ENCODE measurements around the gene STRAP. TPM values are rescaled to one million over a fixed set of nuclear protein-coding genes. Genes with fewer than 3 reads are reported as not detected.
"Not testable (repeated sequence)": the region's sequence is repeated elsewhere in the genome, so short reads cannot be mapped to it uniquely, and the experiment has no call there.

The STRAP gene
- total RNA-seq, 1 donor from 2014 or later: 89.4 TPM

DNA sequence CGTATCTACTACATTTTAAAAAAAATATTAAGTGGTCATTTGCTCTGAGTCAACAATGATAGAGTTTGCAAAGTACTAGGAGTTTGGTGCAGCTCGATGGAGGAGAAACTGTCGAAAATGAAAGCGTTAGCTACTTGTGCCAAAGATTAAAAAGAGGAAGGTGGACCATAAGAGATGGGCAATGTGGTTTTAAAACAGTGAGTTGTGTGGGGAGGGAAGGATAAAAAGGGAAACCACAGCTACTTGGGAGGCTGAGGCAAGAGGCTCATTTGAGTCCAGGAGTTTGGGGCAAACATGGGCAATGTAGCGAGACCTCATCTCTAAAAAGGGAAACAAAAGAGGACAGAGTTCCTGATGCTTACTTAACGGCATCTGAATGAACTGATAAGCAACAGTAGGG lies 18.2 kb upstream of the STRAP start:
- intact Hi-C loops (cut with micrococcal nuclease): no loop called here

GRCh38 chr12:15868186-15868585 lies 14.0 kb upstream of the STRAP start:
- intact Hi-C loops (cut with micrococcal nuclease): no loop called here

- intact Hi-C loops (cut with micrococcal nuclease): no loop called here
These were observed 8.6 kb upstream of the STRAP start for GRCh38 chr12:15873556-15873955.

DNA sequence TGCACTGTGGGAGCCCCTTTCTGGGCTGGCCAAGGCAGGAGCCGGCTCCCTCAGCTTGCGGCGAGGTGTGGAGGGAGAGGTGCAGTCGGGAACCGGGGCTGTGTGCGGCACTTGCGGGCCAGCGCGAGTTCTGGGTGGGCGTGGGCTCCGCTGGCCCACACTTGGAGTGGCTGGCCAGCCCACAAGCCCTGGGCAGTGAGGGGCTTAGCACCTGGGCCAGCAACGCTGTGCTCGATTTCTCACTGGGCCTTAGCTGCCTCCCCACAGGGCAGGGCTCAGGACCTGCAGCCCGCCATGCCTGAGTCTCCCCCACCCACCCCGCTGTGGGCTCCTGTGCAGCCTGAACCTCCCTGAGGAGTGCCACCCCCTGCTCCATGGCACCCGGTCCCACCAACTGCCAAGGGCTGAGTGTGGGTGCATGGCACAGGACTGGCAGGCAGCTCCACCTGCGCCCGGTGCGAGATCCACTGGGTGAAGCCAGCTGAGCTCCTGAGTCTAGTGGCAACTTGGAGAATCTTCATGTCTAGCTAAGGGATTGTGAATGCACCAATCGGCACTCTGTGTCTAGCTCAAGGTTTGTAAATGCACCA lies 7.5 kb upstream of the STRAP start:
- intact Hi-C loops (cut with micrococcal nuclease): not testable (repeated sequence)

DNA sequence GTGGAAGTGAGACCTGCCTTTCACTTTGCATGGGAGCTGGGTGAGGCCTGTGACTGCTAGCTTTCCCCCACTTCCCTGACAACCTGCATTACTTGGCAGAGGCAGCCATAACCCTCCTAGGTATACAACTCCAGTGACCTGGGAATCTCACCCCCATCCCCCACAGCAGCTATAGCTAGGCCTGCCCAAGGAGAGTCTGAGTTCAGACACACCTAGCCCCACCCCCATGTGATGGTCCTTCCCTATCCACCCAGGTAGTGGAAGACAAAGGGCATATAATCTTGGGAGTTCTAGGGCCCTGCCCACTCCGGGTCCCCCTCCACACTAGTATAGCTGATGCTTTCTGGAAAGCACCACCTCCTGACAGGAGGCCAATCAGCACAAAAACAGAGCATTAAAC lies 6.3 kb upstream of the STRAP start:
- intact Hi-C loops (cut with micrococcal nuclease): no loop called here

- intact Hi-C loops (cut with micrococcal nuclease): no loop called here
These were observed 2.8 kb upstream of the STRAP start for GRCh38 chr12:15879413-15879812.

DNA sequence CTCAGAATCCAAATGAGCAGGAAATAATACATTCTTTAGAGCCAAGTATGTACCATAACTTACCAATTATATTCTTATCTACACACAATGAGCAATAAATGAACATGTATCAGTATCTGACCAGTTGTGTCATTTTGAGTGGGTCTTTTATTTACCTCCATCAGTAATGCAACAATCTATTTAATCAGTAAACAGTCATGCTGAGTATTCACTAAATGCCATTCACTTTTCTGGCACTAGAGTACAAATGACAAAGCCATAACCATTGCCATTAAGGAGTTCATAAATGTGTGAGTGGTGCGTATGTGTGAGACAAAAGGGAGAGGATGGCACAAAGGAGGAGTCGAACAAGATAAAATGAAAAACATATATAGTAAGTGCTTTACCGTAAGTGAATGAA lies 1.5 kb upstream of the STRAP start:
- intact Hi-C loops (cut with micrococcal nuclease): loop anchor here (5.0 to 10.0 kb wide), 3 partner anchors 178 to 1496 kb away; a partner anchor contains a TSS

GRCh38 chr12:15883536-15883935 lies 1.3 kb downstream of the STRAP start:
- intact Hi-C loops (cut with micrococcal nuclease): loop anchor here (2.0 to 10.0 kb wide), 4 partner anchors 15 to 1499 kb away; a partner anchor contains a TSS

GRCh38 chr12:15886372-15887042 lies 4.3 kb downstream of the STRAP start:
- intact Hi-C loops (cut with micrococcal nuclease): loop anchor here (10.0 kb wide), 1 partner anchor 1502 kb away; no protein-coding TSS in a partner anchor

- intact Hi-C loops (cut with micrococcal nuclease): loop anchor here (10.0 kb wide), 1 partner anchor 1502 kb away; no protein-coding TSS in a partner anchor
These were observed 5.0 kb downstream of the STRAP start for GRCh38 chr12:15887043-15887817.

- intact Hi-C loops (cut with micrococcal nuclease): no loop called here
These were observed 10.6 kb downstream of the STRAP start for GRCh38 chr12:15892645-15893259.

DNA sequence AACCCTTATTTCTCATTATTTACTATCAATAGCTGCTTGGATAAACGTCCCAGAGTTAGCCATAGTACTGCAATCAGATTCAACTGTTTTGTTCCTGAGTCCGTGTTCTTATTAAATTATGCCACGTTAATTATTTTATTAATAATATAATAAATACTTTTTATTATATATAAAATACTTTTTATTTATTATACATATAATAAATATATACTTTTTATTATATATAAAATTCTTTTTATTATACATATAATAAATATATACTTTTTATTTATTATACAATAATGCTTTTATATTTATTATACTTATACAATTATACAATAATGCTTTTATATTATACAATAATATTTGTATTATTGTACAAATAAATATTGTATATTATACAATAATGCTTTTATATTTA lies 11.1 kb downstream of the STRAP start:
- intact Hi-C loops (cut with micrococcal nuclease): no loop called here

GRCh38 chr12:15896867-15897266 lies 14.7 kb downstream of the STRAP start:
- intact Hi-C loops (cut with micrococcal nuclease): loop anchor here (5.0 kb wide), 1 partner anchor 110 kb away; the partner anchor contains the start of gene EPS8

DNA sequence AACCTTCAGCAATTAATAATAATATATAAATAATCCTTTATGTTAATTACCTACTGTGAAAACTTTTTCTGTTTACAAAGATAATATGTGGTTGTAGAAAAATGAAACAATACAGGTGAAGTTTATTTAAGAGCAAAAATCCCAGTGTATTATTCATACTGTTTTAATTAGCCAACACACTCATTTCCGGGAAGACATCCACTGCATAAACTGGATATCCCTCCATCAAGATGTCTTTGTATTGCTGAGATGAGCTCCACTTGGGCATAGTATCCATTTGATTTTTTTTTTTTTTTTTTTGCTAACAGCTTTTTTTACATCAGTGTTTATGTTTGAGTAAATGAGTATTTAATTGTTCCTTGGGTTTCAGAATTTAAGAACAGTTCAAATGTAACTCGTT lies 15.2 kb downstream of the STRAP start:
- intact Hi-C loops (cut with micrococcal nuclease): loop anchor here (5.0 kb wide), 1 partner anchor 110 kb away; the partner anchor contains the start of gene EPS8

GRCh38 chr12:15899282-15899870 lies 17.2 kb downstream of the STRAP start:
- intact Hi-C loops (cut with micrococcal nuclease): loop anchor here (1.0 to 5.0 kb wide), 3 partner anchors 17 to 309 kb away; partner anchors contain the start of genes EPS8 and STRAP

DNA sequence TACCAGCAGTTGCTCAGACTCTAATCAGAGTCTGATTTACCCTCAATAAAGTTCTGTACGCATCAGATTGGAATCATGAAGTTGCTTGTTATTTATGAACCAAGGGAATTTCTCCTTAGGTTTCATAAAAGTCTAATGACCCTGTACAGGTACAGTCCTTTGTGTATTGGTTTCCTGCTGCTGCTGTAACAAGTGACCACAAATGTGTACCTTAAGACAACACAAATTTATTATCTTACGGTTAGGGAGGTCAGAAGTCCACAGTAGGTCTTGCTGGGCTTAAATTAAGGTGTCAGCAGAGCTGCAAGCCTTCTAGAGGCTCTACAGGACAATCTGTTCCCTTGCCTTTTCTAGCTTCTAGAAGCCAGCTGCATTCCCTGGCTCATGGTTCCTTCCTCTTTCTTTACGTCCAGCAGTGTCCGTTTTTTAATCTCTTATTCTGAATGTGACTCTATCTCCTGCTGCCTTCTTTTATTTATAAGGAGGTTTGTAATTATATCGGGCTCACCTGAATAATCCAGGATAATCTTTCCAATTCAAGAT lies 22.3 kb downstream of the STRAP start:
- intact Hi-C loops (cut with micrococcal nuclease): no loop called here

- intact Hi-C loops (cut with micrococcal nuclease): no loop called here
These were observed 28.3 kb downstream of the STRAP start for GRCh38 chr12:15910468-15910863.

- intact Hi-C loops (cut with micrococcal nuclease): loop anchor here (1.0 kb wide), 1 partner anchor 29 kb away; the partner anchor contains the start of gene STRAP
These were observed 28.9 kb downstream of the STRAP start, which contains the start of gene DERA for GRCh38 chr12:15910864-15911721. Gene DERA (plus strand): TSS chr12:15911332. CDS start chr12:15911384, 52 bp downstream.

DNA sequence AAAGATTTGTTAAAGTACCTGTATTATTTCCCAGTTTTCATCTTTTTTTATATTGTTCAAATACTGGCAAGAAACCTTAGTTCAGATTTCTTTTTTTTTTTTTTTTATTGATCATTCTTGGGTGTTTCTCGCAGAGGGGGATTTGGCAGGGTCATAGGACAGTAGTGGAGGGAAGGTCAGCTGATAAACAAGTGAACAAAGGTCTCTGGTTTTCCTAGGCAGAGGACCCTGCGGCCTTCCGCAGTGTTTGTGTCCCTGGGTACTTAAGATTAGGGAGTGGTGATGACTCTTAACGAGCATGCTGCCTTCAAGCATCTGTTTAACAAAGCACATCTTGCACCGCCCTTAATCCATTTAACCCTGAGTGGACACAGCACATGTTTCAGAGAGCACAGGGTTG lies 29.7 kb downstream of the STRAP start:
- intact Hi-C loops (cut with micrococcal nuclease): loop anchor here (1.0 kb wide), 1 partner anchor 30 kb away; the partner anchor contains the start of gene STRAP

GRCh38 chr12:15914131-15914530 lies 31.9 kb downstream of the STRAP start:
- intact Hi-C loops (cut with micrococcal nuclease): not testable (repeated sequence)
